G401.6 (cell line): Measurements from ENCODE around the gene ITGB4.

ENCODE experiments used
- FAIRE-seq: peaks from 2 replicates; lab custom pipeline; 2012; peaks lifted over from hg19 to GRCh38; lab: Jason Lieb, UNC

The ITGB4 gene

DNA sequence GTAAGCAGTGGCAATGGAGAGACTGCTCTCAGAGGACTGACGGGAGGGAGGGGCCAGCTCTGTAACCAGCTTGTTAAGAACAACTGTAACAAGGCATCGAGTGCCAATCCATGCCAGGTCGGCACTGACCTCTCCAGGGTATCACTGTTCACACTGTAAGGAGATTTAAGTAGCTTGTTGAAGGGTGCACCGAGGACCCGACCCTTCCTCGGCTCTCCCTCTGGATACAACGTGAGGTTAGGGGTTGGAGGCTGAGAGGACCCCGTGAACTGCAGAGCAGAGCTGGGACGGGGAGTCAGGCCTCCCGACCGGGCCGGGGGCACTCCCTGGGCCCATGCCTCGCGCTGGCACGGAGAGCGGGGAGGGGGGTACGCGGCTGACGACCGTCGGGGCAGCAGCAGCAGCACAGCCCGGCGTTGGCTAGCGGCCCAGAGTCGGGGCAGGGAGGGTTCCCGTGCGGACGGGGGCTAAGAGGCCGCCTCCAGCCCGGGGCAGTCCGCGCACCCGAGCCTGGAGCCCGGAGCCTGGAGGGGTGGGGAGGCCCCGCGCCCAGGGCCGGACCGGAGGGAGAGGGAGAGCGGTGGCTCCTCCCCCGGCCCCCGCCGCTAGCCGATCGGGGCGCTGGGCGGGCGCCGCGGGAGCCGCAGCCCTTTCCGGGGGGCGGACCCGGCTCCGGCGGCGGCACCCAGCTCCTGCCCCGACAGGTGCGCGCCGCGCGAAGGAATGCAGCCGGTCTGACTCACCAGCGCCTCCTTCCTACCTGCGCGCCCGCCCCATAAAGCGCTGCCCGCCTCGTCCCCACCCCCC, at the start of gene ITGB4:
Gene ITGB4, plus strand, starts transcription at position 804 of the 807 bp plus-strand sequence. CDS start 3,245 bp downstream, outside the sequence.
- FAIRE-seq: no peak

DNA sequence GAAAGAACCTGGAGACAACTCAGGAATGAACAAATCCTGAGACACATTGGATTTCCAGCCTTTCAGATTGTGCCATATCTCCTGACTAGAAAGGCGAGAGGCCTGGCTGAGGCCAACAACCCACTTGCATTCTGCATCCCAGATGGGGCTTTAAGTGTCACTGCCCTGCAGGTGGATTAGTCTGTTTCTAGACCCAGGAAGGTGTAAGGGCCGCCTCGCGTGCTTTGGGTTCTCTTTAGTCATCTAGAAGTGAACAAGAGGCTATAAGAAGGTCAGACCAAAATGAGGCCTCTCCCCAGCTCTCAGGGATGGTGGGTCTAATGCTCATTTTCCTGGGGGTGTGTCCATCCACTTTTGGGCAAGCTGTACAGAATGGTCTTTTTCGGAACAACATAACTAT, 49.2 kb upstream of the ITGB4 start:
- FAIRE-seq: no peak

DNA sequence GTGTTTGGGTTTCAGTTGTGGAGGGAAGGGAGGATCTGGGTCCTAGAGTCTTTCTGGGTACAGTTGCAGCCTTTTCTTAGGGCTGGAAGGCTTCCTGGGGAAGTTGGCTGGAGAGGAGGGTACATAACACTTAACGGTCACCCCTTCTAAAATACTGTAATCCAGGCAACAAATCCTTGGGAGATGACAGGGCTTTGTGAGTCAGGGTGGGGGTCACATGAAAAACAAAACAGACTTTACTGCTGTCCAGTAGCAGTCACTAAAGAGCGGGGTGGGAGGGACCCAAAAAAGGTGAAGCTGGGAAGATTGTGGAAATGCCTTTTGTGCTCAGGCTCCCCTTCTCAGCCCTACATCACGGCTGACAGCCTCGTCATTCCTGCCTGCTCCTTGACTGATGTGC, 47.8 kb upstream of the ITGB4 start:
- FAIRE-seq: no peak

DNA sequence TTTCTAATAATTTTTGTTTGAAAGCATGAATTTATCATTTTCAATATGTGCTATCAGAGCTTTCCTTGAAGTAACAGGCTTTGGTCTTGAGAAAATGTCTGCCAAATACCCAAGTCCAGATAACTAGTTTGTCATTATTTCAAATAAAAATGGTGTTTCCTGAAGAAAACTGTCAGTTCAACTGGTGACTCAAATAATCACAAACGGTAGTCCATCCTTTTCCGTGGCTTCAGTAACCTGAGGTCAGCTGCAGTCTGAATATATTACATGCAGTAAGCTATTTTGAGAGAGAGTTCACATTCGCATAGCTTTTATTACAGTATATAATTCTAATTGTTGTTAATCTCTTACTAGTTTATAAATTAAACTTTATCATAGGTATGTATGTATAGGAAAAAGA, 44.8 kb upstream of the ITGB4 start:
- FAIRE-seq: no peak

DNA sequence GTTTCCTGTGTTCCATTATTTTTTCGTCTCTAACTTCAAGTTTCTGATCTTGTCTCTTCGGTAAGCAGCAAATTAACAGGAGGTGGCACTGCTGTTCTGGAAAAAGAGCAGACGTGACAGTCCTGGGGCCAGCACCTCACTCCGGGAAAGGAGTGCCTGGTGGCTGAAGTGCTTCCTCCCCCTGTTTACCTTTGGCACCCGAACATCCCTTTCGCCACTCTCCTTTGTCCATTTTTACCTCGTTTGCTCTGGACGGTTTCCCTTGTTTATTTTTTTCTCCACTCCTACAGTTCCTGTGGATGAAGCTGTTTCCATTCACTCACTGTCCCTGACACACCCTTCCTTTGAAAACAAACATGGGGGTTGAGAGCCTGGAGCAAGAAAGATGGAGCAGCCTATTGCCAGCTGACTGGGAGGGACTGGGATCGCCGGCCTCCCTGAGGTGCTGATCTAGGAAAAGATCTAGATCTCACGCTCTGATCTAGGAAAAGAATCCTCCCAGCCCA, 41.5 kb upstream of the ITGB4 start:
- no peak for FAIRE-seq

DNA sequence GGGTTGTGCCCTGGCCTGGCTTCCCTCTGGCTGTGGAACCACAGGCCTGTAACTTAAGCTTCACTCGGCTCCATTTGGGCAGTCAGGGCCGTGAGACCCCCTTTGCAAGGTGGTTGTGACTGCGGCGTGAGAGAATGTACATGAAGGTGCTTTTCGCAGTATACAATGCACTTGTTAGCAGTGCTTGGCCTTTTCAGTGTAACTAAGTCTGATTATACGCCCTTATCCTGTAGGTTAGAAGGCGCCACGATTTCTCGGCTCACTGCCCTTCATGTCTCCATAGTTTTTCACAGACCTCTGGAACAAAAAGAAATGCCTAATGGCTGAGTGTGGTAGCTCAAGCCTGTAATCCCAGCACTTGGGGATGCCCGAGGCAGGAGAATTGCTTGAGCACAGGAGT, 40.8 kb upstream of the ITGB4 start:
- FAIRE-seq: no peak

DNA sequence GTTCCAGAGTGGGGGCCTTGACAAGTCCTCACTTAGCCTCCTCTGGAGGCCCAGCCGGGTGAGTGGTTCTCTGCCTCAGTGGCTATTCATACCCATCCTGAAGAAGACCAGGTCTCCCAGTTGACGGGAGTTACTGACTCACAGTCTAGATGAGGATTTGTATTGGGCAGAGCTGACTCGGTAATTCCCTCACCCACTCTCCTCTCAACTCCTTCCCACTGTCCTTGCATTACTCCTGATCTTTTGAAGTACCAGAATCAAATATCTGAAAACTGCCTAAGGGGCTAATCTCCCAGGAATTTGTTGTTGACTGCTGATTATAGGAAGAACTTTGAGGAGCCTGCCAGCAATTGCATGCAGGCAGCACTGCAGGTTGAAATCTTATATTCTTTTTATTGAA, 40.0 kb upstream of the ITGB4 start:
- no peak for FAIRE-seq

- FAIRE-seq: no peak
These were observed 37.7 kb upstream of the ITGB4 start for GRCh38 chr17:75683583-75683982.

GRCh38 chr17:75684249-75684648, 37.0 kb upstream of the ITGB4 start:
- FAIRE-seq: no peak

DNA sequence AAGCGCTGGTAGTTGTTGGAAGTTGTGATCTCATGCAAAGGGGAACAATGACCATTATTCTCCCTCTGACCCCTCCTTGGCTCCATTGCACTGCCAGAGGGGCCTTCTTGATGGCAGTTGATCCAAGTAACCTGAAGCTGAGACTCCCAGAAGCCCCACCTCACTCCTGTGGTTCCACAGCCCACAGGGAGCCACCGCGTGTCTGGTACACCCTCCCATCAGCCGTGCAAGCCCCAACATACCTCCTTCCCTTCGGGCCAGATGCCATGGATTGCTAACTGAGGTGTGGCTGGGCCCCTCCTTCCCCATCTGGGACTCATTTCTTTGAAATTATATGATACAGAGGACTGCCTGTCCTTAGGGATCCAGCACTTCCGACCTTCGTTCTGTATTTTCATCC, 36.3 kb upstream of the ITGB4 start:
- no peak for FAIRE-seq

- no peak for FAIRE-seq
These were observed 35.8 kb upstream of the ITGB4 start for GRCh38 chr17:75685499-75685898.

- FAIRE-seq: no peak
These were observed 32.9 kb upstream of the ITGB4 start for GRCh38 chr17:75688209-75688825.

- no peak for FAIRE-seq
These were observed 31.8 kb upstream of the ITGB4 start for GRCh38 chr17:75689441-75689873.

DNA sequence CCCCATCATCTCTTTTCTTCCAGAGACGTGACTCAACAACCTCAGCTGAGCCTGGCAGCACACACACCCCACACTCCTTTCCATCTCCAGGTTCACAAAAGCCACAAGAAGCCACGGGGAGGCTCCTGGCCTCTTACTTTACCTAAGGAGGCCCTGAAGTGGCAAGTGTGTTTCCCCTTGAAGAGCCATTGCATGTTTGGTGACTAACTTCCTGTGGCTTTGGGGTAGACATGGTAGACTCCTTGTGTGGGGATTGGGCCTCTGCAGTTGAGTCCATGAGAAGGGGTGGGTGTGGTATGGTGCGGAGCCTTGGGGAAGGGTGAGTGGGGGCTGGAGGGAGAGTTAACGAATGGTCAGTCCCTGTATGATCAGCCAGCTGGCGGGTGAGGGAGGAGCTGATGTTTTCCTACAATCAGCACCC, 29.9 kb upstream of the ITGB4 start:
- FAIRE-seq: no peak

DNA sequence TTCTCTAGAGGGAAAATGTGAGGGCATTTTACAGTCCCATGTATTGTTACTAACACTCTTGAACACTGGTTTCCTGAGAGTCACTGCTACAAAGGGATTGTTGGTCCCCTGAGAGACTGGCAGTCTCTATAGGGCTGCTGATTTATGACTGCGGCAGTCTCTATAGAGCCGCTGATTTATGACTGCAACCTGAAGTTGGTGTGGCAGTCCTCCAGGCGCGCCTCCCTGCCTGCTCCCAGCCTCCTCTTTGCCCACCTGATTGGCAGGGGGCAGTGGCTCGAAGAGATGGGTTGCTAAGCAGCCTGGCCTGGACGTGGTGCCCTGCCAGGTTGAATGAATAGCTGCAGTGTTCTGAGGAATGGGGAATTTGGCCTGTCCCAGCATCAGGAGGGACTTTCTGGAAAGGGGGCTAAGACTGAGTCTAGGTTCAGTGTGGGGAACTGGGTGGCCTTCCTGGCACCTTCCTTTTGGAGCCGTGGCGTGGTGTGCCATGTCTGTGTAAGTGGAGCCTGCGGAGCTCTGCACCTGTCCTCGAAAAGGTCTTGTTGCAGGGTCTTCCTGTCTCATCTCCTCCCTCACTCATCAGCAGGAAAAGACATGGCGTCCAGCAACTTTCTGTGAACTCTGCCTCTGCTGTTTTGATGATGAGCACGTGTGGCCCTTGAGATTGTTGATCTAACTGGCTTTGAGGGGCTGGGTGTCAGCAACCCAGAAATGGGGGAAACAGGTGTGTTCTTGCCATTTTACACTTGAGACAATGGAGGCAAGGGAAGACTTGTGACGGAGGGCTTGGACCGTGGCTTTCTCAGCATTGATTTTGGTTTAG, 29.2 kb upstream of the ITGB4 start:
- FAIRE-seq: no peak

- no peak for FAIRE-seq
These were observed 28.3 kb upstream of the ITGB4 start for GRCh38 chr17:75692976-75693375.

GRCh38 chr17:75693500-75694481, 27.5 kb upstream of the ITGB4 start:
- no peak for FAIRE-seq

GRCh38 chr17:75694536-75694935, 26.7 kb upstream of the ITGB4 start:
- FAIRE-seq: no peak

- no peak for FAIRE-seq
These were observed 26.0 kb upstream of the ITGB4 start for GRCh38 chr17:75695141-75695829.

DNA sequence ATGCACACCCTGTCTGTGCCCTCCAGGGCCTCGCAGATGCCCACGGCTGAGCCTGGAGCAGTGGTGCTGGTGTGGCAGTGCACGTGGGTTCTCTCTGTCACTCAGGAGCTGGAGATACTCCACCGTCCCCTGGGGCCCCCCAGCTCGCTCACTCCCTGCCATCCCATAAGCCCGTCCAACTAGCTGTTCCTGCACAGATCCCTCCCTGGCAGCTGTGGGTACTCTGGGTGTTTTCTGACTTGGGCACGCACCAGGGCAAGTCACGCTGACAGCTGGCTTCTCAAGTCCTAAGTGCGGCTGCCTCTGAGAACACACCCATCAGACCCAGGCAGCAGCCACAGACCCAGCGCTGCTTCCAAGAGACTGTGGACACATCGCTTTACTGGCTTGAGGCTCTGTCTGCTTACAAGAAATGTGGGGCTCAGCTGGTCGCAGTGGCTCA, 25.4 kb upstream of the ITGB4 start:
- FAIRE-seq: no peak
